Panc1 (cell line): ENCODE data around the gene ZNF512. TPM values are rescaled to one million over a fixed set of nuclear protein-coding genes. Genes with fewer than 3 reads are reported as not detected.

Experiments used
- ATAC-seq: fragments of 200-7000 bp; cut with Tn5 transposase; 2 replicates; pipeline ENCODE4 v1.9.1; 2020; ENCODE audit warnings: mild to moderate bottlenecking, moderate library complexity
- BruUV-seq: library from RNA; stranded (reverse); fragments of 400-500 nt; replicated peaks from 2 replicates; lab custom pipeline; 2021; lab: Mats Ljungman, UMichigan
- CTCF ChIA-PET: fragments of 300-600 bp; sonication (Branson Sonifier 250); formaldehyde crosslinking; loops from one replicate; lab custom pipeline; 2022; ENCODE audit warnings: antibody characterized with exemption; lab: Charles Lee
- POLR2A ChIA-PET: fragments of 300-600 bp; sonication (Branson Sonifier 250); formaldehyde crosslinking; loops from one replicate; lab custom pipeline; 2022; ENCODE audit warnings: antibody characterized with exemption; lab: Charles Lee
- DNase-seq: peaks from one replicate; pipeline ENCODE4 v3.0.0-alpha.2; 2010; ENCODE audit warnings: low read depth, low spot score
- H3K27ac ChIP-seq: 2 replicates; pipeline ENCODE4 v1.5.1; 2011; ENCODE audit warnings: mild to moderate bottlenecking, low read length, inconsistent platforms
- H3K27me3 ChIP-seq: fragments of 200-500 bp; sonication (Bioruptor generic); 2 replicates; pipeline ENCODE4 v1.6.0; 2014; ENCODE audit warnings: low read length, inconsistent platforms; ENCODE audit not compliant: control insufficient read depth, insufficient read depth
- H3K36me3 ChIP-seq: fragments of 200-500 bp; sonication (Bioruptor generic); 2 replicates; pipeline ENCODE4 v1.5.1; 2014; ENCODE audit warnings: inconsistent platforms, mild to moderate bottlenecking, low read length, moderate library complexity; ENCODE audit not compliant: control insufficient read depth, insufficient read depth
- H3K4me1 ChIP-seq: 2 replicates; pipeline ENCODE4 v1.5.1; 2011; ENCODE audit warnings: inconsistent platforms, mild to moderate bottlenecking, low read length, moderate library complexity; ENCODE audit not compliant: control insufficient read depth, insufficient read depth
- H3K4me3 ChIP-seq, 2 experiments: 2 replicates each; pipeline ENCODE4 v1.5.1; 2011 to 2012; ENCODE audit warnings: low read depth in 2 of 2, low read length in 2 of 2, mild to moderate bottlenecking in 2 of 2, inconsistent platforms in 1 of 2, moderate library complexity in 1 of 2
- H3K9me3 ChIP-seq: fragments of 200-500 bp; sonication (Bioruptor generic); 2 replicates; pipeline ENCODE4 v1.5.1; 2014; ENCODE audit warnings: low read depth, mild to moderate bottlenecking, inconsistent platforms, low read length, moderate library complexity; ENCODE audit not compliant: control insufficient read depth, insufficient read depth
- POLR2AphosphoS5 ChIP-seq: IDR thresholded peaks from 2 replicates; pipeline ENCODE4 v1.6.1; 2012; ENCODE audit warnings: mild to moderate bottlenecking, low read depth, low read length, moderate library complexity
- SIN3A ChIP-seq: IDR thresholded peaks from 2 replicates; pipeline ENCODE4 v1.6.1; 2012; ENCODE audit warnings: low read depth, mild to moderate bottlenecking, low read length, moderate library complexity, borderline replicate concordance; ENCODE audit not compliant: insufficient read depth
- TCF7L2 ChIP-seq: IDR thresholded peaks from 2 replicates; pipeline ENCODE4 v1.6.1; 2011; ENCODE audit warnings: mild to moderate bottlenecking, low read depth, low read length, inconsistent platforms
- in situ Hi-C: cut with HindIII; loops from 2 replicates; pipeline ENCODE4 v1.10.0; 2016; ENCODE audit warnings: low sequenced_read_pairs, low pct_unique_long_range_greater_than_20kb
- intact Hi-C: fragments of 100-400 bp; cut with micrococcal nuclease; formaldehyde crosslinking; loops from one replicate; pipeline ENCODE4 v1.10.0; 2022; ENCODE audit not compliant: unreplicated experiment
- total RNA-seq: library from RNA; stranded (reverse); gene quantifications from one replicate; pipeline ENCODE4 v1.2.1, GENCODE V29; 2021; ENCODE audit not compliant: unreplicated experiment
- TF ChIP-seq, protein P1 (sequence below): fragments of 450-650 bp; IDR thresholded peaks from 2 replicates; pipeline ENCODE4 v1.5.1; 2017; ENCODE audit warnings: mild to moderate bottlenecking
- TF ChIP-seq, protein P2 (sequence below), 2 experiments: IDR thresholded peaks; 2 replicates each; pipeline ENCODE4 v1.6.1; 2011 to 2012; ENCODE audit warnings: low read depth in 2 of 2, control low read depth in 1 of 2, low read length in 1 of 2, mild to moderate bottlenecking in 1 of 2, moderate library complexity in 1 of 2; ENCODE audit not compliant: insufficient read depth in 1 of 2

Gene ZNF512
- total RNA-seq, 1 experiment from 2014 or later = 12.8 TPM

DNA sequence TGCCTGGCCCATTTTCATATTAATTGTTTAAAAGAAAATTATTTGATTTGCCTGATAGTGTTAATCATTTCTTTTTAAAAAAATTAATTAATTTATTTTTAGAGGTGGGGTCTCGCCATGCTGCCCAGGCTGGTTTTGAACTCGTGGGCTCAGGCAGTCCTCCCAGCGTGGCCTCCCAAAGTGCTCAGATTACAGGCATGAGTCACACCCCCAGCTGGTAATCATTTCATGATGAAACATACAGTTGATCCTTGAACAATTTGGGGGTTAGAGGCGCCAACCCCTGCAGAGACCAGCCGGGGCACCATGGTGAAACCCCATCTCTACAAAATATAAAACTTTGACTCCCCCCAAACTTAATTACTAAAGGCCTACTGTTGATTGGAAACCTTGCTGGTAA, 53.9 kb downstream of the ZNF512 start:
- Histone ChIP-seq H3K27ac (no peak overlapping the region), H3K36me3 (peaks cover 19% of the 10 kb centered on the region), H3K9me3 (no peaks in the 10 kb centered on the region), H3K4me3 (no peak overlapping the region), H3K27me3 (no peaks in the 10 kb centered on the region), H3K4me1 (no peaks in the 10 kb centered on the region)
- in situ Hi-C loops (no loop called here), intact Hi-C loops (no loop called here)
- TF ChIP-seq, protein P1, sequence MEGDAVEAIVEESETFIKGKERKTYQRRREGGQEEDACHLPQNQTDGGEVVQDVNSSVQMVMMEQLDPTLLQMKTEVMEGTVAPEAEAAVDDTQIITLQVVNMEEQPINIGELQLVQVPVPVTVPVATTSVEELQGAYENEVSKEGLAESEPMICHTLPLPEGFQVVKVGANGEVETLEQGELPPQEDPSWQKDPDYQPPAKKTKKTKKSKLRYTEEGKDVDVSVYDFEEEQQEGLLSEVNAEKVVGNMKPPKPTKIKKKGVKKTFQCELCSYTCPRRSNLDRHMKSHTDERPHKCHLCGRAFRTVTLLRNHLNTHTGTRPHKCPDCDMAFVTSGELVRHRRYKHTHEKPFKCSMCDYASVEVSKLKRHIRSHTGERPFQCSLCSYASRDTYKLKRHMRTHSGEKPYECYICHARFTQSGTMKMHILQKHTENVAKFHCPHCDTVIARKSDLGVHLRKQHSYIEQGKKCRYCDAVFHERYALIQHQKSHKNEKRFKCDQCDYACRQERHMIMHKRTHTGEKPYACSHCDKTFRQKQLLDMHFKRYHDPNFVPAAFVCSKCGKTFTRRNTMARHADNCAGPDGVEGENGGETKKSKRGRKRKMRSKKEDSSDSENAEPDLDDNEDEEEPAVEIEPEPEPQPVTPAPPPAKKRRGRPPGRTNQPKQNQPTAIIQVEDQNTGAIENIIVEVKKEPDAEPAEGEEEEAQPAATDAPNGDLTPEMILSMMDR = no peak
- TF ChIP-seq POLR2AphosphoS5 (no peak), SIN3A (no peak), TCF7L2 (no peak)
- TF ChIP-seq, protein P2, sequence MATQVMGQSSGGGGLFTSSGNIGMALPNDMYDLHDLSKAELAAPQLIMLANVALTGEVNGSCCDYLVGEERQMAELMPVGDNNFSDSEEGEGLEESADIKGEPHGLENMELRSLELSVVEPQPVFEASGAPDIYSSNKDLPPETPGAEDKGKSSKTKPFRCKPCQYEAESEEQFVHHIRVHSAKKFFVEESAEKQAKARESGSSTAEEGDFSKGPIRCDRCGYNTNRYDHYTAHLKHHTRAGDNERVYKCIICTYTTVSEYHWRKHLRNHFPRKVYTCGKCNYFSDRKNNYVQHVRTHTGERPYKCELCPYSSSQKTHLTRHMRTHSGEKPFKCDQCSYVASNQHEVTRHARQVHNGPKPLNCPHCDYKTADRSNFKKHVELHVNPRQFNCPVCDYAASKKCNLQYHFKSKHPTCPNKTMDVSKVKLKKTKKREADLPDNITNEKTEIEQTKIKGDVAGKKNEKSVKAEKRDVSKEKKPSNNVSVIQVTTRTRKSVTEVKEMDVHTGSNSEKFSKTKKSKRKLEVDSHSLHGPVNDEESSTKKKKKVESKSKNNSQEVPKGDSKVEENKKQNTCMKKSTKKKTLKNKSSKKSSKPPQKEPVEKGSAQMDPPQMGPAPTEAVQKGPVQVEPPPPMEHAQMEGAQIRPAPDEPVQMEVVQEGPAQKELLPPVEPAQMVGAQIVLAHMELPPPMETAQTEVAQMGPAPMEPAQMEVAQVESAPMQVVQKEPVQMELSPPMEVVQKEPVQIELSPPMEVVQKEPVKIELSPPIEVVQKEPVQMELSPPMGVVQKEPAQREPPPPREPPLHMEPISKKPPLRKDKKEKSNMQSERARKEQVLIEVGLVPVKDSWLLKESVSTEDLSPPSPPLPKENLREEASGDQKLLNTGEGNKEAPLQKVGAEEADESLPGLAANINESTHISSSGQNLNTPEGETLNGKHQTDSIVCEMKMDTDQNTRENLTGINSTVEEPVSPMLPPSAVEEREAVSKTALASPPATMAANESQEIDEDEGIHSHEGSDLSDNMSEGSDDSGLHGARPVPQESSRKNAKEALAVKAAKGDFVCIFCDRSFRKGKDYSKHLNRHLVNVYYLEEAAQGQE (IDR thresholded peaks at IDR 0.05; ENCODE audit: insufficient read depth in 1 of 2, low read depth in 2 of 2, low read length in 1 of 2) = no peak
- CTCF ChIA-PET = no interaction called here
- DNase-seq (no peak), ATAC-seq (no peak)
- no TSS peak for BruUV-seq
- POLR2A ChIA-PET = no interaction called here

DNA sequence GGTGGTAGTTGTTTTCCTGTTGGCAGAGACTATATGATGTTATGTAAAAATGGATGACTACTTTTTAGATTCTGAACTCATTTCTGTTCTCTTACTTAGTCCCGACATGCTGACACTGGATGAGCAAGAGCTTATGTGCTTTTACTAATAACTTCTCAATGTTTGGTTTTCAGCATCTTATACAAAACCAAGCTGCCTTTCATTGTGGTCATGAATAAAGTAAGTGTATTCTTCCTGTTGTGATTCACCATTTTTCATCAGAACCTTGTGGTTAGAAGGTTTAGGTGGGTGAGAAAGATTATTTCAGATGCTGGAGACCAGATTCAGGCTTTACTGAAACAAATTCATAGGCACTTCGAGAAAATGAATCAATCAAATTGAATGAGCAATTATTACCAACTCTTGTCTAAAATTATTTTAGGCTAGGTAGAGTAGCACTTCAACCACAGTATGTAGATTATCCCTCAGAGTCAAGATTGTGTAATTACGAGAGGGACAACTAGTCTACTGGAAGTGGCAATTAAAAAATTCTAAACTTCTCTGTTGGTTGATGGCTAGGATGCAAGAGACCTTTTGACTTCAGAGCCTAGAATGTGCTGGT, 55.3 kb downstream of the ZNF512 start:
- CTCF ChIA-PET = no interaction called here
- in situ Hi-C loops (no loop called here), intact Hi-C loops (no loop called here)
- ATAC-seq (no peak), DNase-seq (no peak)
- BruUV-seq = no TSS peak
- H3K4me1 ChIP-seq = no peaks in the 10 kb centered on the region
- H3K27ac ChIP-seq = no peak overlapping the region
- no peaks in the 10 kb centered on the region for H3K27me3 ChIP-seq
- POLR2A ChIA-PET = no interaction called here
- H3K36me3 ChIP-seq = peaks cover 17% of the 10 kb centered on the region
- TF ChIP-seq SIN3A = no peak
- TF ChIP-seq TCF7L2 = no peak
- TF ChIP-seq, protein P2 (IDR thresholded peaks at IDR 0.05; ENCODE audit: insufficient read depth in 1 of 2, low read depth in 2 of 2, low read length in 1 of 2) = no peak
- TF ChIP-seq, protein P1 = no peak
- TF ChIP-seq POLR2AphosphoS5 = no peak
- H3K9me3 ChIP-seq = no peaks in the 10 kb centered on the region
- no peak overlapping the region for H3K4me3 ChIP-seq
